Activated naive CD4-positive, alpha-beta T cell treated with anti-CD3 and anti-CD28 coated beads for 36 hours (primary cell): ENCODE results near the gene EFTUD2. TPM values are rescaled to one million over a fixed set of nuclear protein-coding genes. Genes with fewer than 3 reads are reported as not detected.
A peak's percentile ranks its signal among the peaks of the same experiment; 100 is the strongest.

Experiments used
- CTCF ChIA-PET: fragments of 350-600 bp; sonication (Branson Sonifier 250); formaldehyde crosslinking; loops from one replicate; lab custom pipeline; 2021; ENCODE audit warnings: antibody characterized with exemption; lab: Charles Lee
- DNase-seq: peaks from one replicate; pipeline ENCODE4 v3.0.0-alpha.2; 2020
- H3K27ac Mint-ChIP-seq: one replicate; pipeline ENCODE4 v1.8.0; 2021; ENCODE audit warnings: mild to moderate bottlenecking, mixed read lengths
- H3K27me3 Mint-ChIP-seq: one replicate; pipeline ENCODE4 v1.8.0; 2021; ENCODE audit warnings: low read depth, mixed read lengths
- H3K36me3 Mint-ChIP-seq: one replicate; pipeline ENCODE4 v1.8.0; 2021; ENCODE audit warnings: low read depth, mixed read lengths
- H3K4me1 Mint-ChIP-seq: one replicate; pipeline ENCODE4 v1.8.0; 2021; ENCODE audit warnings: low read depth, mixed read lengths
- H3K4me3 Mint-ChIP-seq: one replicate; pipeline ENCODE4 v1.8.0; 2021; ENCODE audit warnings: mild to moderate bottlenecking, moderate library complexity, mixed read lengths
- H3K9me3 Mint-ChIP-seq: one replicate; pipeline ENCODE4 v1.8.0; 2021; ENCODE audit warnings: mixed read lengths
- intact Hi-C: fragments of 100-400 bp; cut with micrococcal nuclease; formaldehyde crosslinking; loops from one replicate; pipeline ENCODE4 v1.15.1; 2023
- total RNA-seq, 2 experiments: library from RNA; stranded (reverse); gene quantifications; one replicate each; pipeline ENCODE4 v1.2.3, GENCODE V29; 2021

Gene EFTUD2
- total RNA-seq, 2 experiments from 2014 or later: 170 to 176 TPM

DNA sequence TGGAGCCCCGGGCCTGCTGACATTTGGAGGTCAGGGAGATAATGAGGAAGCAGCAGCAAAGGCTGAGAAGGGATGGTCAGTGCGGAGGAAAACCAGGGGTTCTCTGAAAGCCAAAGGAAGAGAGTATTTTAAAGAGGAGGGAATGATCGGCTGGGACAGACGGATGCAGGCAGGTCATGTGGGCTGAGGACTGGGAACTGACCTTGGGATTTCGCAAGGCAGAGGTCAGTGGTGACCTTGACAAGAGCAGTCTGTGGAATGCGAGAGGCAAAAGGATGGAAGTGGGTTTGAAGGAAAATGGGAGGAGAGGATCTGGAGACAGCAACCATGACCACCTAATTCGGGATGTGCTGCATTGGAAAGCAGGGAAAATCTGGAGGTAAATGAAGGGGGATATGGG is 10.2 kb downstream of the EFTUD2 start:
- DNase-seq: no peak
- no peaks in the 10 kb centered on the region for H3K27me3 Mint-ChIP-seq
- no peak overlapping the region for H3K27ac Mint-ChIP-seq
- peaks cover 22% of the 10 kb centered on the region for H3K4me1 Mint-ChIP-seq
- intact Hi-C loops: no loop called here
- no peak overlapping the region for H3K4me3 Mint-ChIP-seq
- peaks cover 23% of the 10 kb centered on the region for H3K36me3 Mint-ChIP-seq
- CTCF ChIA-PET: no interaction called here
- no peaks in the 10 kb centered on the region for H3K9me3 Mint-ChIP-seq

DNA sequence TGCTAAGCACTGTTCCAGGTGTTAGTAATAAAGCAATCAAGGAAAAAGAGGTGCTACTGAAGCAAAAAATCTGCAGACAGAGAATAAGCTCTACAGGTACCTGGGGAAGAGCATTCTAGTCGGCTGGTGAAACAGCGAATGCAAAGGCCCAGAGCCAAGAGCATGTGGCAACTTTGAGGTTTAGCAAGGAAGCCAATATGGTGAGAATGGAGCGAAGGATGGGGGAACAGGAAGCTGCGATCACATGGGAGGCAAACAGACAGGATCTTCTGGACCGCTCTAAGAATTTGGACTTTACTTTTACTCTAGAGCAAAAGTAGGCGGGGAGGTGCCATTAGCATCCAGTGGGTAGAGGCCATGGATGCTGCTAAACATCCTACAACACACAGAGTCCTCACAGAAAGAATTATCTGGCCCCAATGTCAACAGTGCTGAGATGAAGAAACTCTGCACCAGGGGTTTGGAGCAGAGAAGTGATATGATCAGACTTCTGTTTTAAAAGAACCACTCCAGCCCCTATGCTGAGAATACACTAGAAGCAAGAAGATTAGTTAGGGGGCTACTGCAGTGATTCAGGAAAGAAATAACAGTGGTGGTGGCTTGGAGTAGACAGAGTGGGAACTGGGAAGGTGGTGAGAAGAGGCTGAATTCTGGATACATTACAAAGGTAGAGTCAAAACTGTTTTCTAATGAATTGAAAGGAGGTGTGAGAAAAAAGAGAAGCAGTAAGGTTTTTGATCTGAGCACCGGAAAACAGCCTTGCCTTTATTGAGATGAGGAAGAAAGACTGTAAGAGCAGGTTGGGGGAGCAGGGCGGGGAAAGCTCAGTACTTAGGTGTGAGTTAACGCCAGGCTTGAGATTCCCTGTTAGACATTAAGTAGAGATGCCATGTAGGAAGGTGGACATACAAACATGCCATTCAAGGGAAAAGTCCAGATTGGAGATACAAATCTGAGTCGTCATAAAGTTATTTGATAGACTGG is 11.0 kb downstream of the EFTUD2 start:
- intact Hi-C loops: no loop called here
- Mint-ChIP-seq H3K27me3 (no peaks in the 10 kb centered on the region), H3K4me3 (no peak overlapping the region), H3K9me3 (no peaks in the 10 kb centered on the region), H3K36me3 (peaks cover 25% of the 10 kb centered on the region), H3K4me1 (peaks cover 19% of the 10 kb centered on the region), H3K27ac (no peak overlapping the region)
- DNase-seq: peak; percentile 20
- CTCF ChIA-PET: no interaction called here

DNA sequence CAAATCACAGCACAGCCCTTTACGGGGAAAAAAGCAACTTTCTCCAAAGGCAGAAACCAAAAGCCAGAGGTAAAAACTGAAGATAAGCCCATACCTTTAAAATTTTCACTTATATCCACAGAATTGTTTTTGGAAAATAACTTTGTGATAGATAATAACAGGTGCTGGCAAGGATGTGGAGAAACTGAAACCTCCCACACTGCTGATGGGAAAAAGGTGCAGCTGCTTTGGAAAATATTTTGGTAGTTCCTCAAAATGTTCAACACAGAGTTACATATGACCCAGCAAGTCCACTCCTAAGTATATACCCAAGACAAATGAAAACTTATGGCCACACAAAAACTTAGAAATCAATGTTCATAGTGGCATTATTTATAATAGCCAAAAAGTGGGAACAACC is 12.2 kb downstream of the EFTUD2 start:
- peaks cover 18% of the 10 kb centered on the region for H3K4me1 Mint-ChIP-seq
- no peak for DNase-seq
- CTCF ChIA-PET: no interaction called here
- H3K4me3 Mint-ChIP-seq: no peak overlapping the region
- intact Hi-C loops: no loop called here
- peaks cover 32% of the 10 kb centered on the region for H3K36me3 Mint-ChIP-seq
- no peaks in the 10 kb centered on the region for H3K27me3 Mint-ChIP-seq
- H3K27ac Mint-ChIP-seq: peak overlapping the region; percentile 2
- H3K9me3 Mint-ChIP-seq: no peaks in the 10 kb centered on the region

DNA sequence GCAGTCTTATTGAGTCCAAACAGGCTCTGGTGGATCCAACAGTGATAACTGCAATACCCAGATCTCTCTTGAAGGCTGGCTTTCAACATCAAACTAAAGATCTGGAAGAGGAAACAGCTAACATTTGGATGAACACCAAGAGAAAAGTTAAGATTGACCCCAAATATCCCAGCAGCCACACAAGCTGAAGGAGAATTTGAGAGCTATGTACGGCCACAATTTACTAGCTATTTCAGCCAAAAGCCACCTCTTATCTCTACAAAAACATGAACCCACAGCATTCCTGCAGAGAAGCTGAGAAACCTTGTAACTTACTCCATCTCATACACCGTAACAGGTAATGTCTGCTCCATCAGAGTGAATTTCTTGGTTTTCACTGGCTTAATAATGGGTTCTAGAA is 14.3 kb downstream of the EFTUD2 start:
- H3K36me3 Mint-ChIP-seq: peaks cover 28% of the 10 kb centered on the region
- no peaks in the 10 kb centered on the region for H3K27me3 Mint-ChIP-seq
- H3K9me3 Mint-ChIP-seq: no peaks in the 10 kb centered on the region
- peaks cover 8% of the 10 kb centered on the region for H3K4me1 Mint-ChIP-seq
- no peak overlapping the region for H3K27ac Mint-ChIP-seq
- intact Hi-C loops: no loop called here
- CTCF ChIA-PET: interaction anchor here (0.6 to 1.6 kb wide), 3 partner anchors 18 to 339 kb away, joined by 3 read pairs; no protein-coding TSS in a partner anchor
- no peak for DNase-seq
- H3K4me3 Mint-ChIP-seq: no peak overlapping the region

DNA sequence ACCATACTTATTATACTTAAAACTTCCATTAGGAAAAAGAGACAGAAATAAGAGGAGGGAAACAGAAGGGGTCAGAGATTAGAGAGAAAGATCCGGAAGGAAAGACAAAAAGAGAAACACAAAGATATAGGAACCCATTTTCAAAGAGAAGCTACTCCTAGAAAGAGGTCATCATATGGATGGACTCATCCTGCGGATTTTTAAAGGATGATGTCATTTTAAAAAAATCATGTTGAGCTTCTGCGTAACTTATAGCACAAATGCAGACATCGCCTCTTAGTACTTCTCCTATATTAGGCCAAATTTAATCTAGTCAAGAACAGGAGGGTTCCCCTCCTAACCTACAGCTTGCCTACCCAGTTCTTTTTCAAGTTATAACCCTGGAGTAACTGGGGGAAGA is 18.1 kb downstream of the EFTUD2 start:
- Mint-ChIP-seq H3K27me3 (no peaks in the 10 kb centered on the region), H3K4me1 (no peaks in the 10 kb centered on the region), H3K36me3 (peaks cover 33% of the 10 kb centered on the region), H3K4me3 (no peak overlapping the region), H3K27ac (no peak overlapping the region), H3K9me3 (no peaks in the 10 kb centered on the region)
- DNase-seq: no peak
- CTCF ChIA-PET: interaction anchor here (0.7 to 1.4 kb wide), 5 partner anchors 9 to 118 kb away, joined by 3 to 7 read pairs (median 3); no protein-coding TSS in a partner anchor
- intact Hi-C loops: no loop called here

DNA sequence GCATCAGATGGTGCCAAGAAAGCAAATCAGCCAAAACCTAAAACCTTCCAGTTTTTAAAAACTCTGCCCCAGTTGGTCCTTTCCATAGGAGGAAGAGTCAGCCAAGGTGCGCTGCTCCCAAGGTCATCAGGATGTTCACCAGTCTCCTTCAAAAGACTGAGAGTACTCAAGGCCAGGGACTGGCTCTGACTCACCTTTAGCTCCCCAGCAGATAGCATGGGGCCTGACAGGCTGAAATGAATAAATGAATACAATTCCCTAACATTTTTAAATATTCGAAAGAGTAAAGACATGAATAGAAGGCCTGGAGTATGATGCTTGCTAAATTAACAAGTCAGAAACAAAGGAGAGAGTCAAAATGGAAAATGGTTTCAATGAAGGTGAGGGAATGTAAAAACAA is 19.2 kb downstream of the EFTUD2 start:
- Mint-ChIP-seq H3K36me3 (peaks cover 33% of the 10 kb centered on the region), H3K27ac (no peak overlapping the region), H3K4me3 (no peak overlapping the region), H3K9me3 (no peaks in the 10 kb centered on the region), H3K4me1 (no peaks in the 10 kb centered on the region), H3K27me3 (no peaks in the 10 kb centered on the region)
- CTCF ChIA-PET: interaction anchor here (0.6 to 3.1 kb wide), 2 partner anchors 12 to 23 kb away, joined by 3 to 11 read pairs; no protein-coding TSS in a partner anchor
- DNase-seq: no peak
- intact Hi-C loops: no loop called here

DNA sequence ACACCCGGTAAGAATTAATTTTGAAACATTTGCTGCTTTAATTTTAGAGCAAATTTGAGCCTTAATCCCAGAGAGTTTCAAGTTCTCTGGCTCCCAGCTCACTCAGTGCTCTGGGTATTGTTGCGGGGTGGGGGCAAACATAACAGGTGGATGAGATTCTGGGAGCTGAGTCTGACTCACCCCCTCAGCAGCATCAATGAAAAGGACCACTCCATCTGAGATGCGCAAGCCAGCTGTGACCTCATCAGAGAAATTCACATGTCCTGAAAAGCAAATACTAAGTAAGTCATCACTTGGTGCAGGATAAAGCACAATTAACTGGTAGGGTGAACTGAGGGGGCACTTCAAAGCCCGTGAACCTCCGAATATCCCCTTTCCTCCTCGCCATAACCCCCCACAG is 19.9 kb downstream of the EFTUD2 start:
- DNase-seq: no peak
- intact Hi-C loops: no loop called here
- Mint-ChIP-seq H3K27ac (no peak overlapping the region), H3K9me3 (no peaks in the 10 kb centered on the region), H3K27me3 (no peaks in the 10 kb centered on the region), H3K4me3 (no peak overlapping the region), H3K36me3 (peaks cover 29% of the 10 kb centered on the region), H3K4me1 (no peaks in the 10 kb centered on the region)
- CTCF ChIA-PET: interaction anchor here (0.6 to 3.1 kb wide), 5 partner anchors 11 to 141 kb away, joined by 3 to 11 read pairs (median 3); no protein-coding TSS in a partner anchor

DNA sequence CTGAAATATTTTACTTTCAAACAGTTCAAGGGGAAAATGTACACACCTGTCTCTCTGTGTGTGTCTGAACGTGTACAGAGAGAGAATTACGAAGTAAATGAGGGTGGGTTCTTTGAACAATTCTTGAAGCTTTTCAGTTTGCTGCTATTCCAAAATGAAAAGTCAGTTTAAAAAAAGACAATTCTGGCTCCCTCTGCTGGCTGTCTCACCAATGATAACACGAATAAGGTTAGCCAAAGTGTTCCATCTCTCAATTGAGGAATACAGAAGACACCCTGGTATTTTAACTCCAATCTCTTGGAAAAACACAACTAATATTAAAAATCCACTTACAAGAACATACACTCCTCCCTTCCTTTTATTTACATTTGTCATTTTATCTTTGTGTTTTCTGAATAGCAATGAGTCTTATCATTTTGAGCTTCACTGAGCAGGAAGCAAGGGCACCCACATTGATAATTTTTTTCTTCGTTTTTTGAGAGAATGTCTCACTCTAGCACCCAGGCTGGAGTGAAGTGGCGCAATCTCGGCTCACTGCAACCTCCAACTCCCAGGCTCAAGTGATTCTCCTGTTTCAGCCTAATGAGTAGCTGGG is 20.5 kb downstream of the EFTUD2 start:
- H3K4me1 Mint-ChIP-seq: no peaks in the 10 kb centered on the region
- no peak overlapping the region for H3K27ac Mint-ChIP-seq
- no peak overlapping the region for H3K4me3 Mint-ChIP-seq
- H3K27me3 Mint-ChIP-seq: no peaks in the 10 kb centered on the region
- peak; percentile 50 for DNase-seq
- peaks cover 31% of the 10 kb centered on the region for H3K36me3 Mint-ChIP-seq
- CTCF ChIA-PET: interaction anchor here (0.8 to 3.1 kb wide), 6 partner anchors 10 to 141 kb away, joined by 3 to 11 read pairs (median 3); no protein-coding TSS in a partner anchor
- H3K9me3 Mint-ChIP-seq: no peaks in the 10 kb centered on the region
- intact Hi-C loops: no loop called here

DNA sequence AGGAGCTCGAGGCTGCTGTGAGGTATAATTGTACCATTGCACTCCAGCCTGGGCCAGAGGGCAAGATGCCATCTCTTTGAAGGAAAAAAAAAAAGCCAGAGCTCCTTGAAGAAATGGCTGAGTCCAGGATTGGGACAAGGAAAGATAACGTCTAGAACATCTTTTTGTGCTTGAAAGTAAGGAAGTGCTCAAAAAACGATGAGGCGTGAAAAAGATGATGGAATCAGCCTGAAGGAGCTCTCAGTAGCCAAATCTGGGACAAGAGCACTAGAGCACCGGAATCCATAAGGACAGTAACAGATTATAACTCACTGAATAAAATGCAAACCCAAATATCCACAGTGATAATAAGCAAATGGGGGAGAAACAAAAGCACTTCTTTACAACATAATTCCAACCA is 22.1 kb downstream of the EFTUD2 start:
- Mint-ChIP-seq H3K9me3 (no peaks in the 10 kb centered on the region), H3K4me1 (no peaks in the 10 kb centered on the region), H3K27me3 (no peaks in the 10 kb centered on the region), H3K4me3 (no peak overlapping the region), H3K27ac (no peak overlapping the region), H3K36me3 (peaks cover 22% of the 10 kb centered on the region)
- intact Hi-C loops: no loop called here
- DNase-seq: no peak
- CTCF ChIA-PET: interaction anchor here (1.1 to 3.1 kb wide), 4 partner anchors 9 to 102 kb away, joined by 3 to 11 read pairs (median 4); no protein-coding TSS in a partner anchor

DNA sequence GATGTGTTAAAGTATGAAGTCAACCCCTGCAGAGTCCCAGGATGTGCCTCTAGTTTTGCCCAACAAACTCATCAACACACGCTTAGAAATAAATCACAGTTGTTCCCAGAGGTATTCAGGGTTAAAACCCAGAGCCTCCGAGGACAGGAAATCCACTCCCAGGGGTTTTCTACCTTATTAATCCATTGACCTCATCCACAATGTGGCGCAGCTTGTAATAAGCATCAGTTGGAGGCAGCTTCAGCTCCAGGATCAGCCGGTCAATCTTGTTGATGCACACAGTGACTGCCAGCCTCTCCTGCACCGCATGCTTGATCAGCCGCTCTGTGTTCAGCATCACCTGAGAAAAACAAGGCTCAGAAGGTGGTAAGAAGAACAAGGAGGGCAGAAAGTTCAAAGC is 23.5 kb downstream of the EFTUD2 start:
- DNase-seq: no peak
- Mint-ChIP-seq H3K9me3 (no peaks in the 10 kb centered on the region), H3K27me3 (no peaks in the 10 kb centered on the region), H3K4me3 (no peak overlapping the region), H3K4me1 (no peaks in the 10 kb centered on the region), H3K27ac (no peak overlapping the region), H3K36me3 (peaks cover 30% of the 10 kb centered on the region)
- intact Hi-C loops: no loop called here
- CTCF ChIA-PET: no interaction called here

DNA sequence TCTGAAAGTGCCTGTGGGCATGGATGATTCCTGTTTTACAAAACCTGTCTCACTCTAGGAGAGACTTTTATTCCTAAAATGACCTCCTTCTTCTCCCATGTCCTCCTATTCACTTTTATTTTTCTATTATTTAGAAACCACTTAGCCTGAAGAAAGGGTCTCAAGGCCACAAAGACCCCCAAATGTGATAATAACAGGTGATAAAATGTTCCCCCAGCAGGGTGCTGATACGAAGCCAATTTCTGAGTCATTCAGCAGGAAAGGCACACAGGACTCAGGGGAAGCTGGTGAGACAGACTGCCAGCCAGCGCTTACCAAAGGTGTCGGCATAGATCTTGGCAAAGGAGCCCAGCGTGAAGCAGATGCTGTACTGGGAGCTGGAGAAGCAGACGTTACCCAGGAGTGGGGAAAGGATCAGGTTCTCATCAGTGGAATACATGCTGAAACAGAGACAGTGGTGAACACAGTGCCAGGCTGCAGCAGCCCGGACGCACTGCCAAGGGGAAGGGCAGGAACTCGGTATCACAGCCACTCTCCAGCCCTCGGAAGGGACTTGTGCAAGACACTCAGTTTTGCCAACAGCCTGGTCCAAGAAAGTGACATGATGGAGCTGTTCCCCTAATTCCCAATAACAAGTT is 27.0 kb downstream of the EFTUD2 start:
- Mint-ChIP-seq H3K36me3 (peaks cover 25% of the 10 kb centered on the region), H3K27ac (no peak overlapping the region), H3K4me1 (no peaks in the 10 kb centered on the region), H3K27me3 (no peaks in the 10 kb centered on the region), H3K9me3 (no peaks in the 10 kb centered on the region), H3K4me3 (no peak overlapping the region)
- DNase-seq: no peak
- intact Hi-C loops: no loop called here
- CTCF ChIA-PET: no interaction called here

DNA sequence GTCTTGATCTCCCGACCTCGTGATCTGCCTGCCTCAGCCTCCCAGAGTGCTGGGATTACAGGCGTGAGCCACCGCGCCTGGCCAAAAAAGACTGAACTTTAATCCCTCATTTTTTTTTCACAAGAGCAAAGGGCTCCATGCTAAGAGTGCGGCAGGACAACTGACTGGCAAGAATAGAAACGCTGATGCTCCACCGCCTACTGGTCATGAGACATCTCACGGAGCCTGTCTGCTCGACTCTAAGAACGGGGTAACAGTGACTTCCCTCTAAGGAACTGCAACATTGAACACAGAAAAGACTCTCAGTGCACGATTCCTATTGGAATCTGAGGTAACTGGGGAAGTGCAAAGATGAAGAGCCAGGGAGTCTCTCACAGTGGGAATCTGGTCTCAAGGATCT is 27.7 kb downstream of the EFTUD2 start:
- intact Hi-C loops: no loop called here
- no peaks in the 10 kb centered on the region for H3K9me3 Mint-ChIP-seq
- H3K27me3 Mint-ChIP-seq: no peaks in the 10 kb centered on the region
- CTCF ChIA-PET: no interaction called here
- H3K27ac Mint-ChIP-seq: no peak overlapping the region
- no peak overlapping the region for H3K4me3 Mint-ChIP-seq
- H3K36me3 Mint-ChIP-seq: peaks cover 25% of the 10 kb centered on the region
- DNase-seq: no peak
- H3K4me1 Mint-ChIP-seq: no peaks in the 10 kb centered on the region
